Thyroid gland (tissue), 4 donors: ENCODE results near the gene NPAS2. TPM values are rescaled to one million over a fixed set of nuclear protein-coding genes. Genes with fewer than 3 reads are reported as not detected.

Source experiments
- DNase-seq, 2 donors: peaks; one replicate each; pipeline ENCODE4 v3.0.0-alpha.2; 2019
- H3K27ac ChIP-seq, 3 donors: fragments of 200-600 bp; sonication (generic); 1 replicate in 2 of 3; 2 replicates in 1 of 3; pipeline ENCODE4 v1.5.1; 2016 to 2019; ENCODE audit warnings: mild to moderate bottlenecking in 1 of 3, moderate library complexity in 1 of 3
- H3K27me3 ChIP-seq: fragments of 200-600 bp; sonication (generic); one replicate; pipeline ENCODE4 v1.5.1; 2019
- H3K36me3 ChIP-seq, 2 donors: fragments of 200-600 bp; sonication (generic); one replicate each; pipeline ENCODE4 v1.5.1; 2016 to 2019
- H3K4me1 ChIP-seq, 2 donors: fragments of 200-600 bp; sonication (generic); one replicate each; pipeline ENCODE4 v1.5.1; 2017 to 2019
- H3K4me3 ChIP-seq, 3 donors: fragments of 200-600 bp; sonication (generic); replicated peaks in 1 of 3; 1 replicate in 2 of 3; 2 replicates in 1 of 3; pipeline ENCODE4 v1.5.1; 2016; ENCODE audit warnings: mild to moderate bottlenecking in 1 of 3
- H3K9me3 ChIP-seq: fragments of 200-600 bp; sonication (generic); one replicate; pipeline ENCODE4 v1.5.1; 2017
- CTCF ChIP-seq, 6 experiments: fragments of 200-600 bp in 3 of 6; fragments of 450-650 bp in 3 of 6; sonication (generic) in 3 of 6; IDR thresholded peaks; one replicate each; pipeline ENCODE4 v1.5.1; 2016 to 2019; ENCODE audit warnings: antibody characterized with exemption in 6 of 6, mild to moderate bottlenecking in 2 of 6, inconsistent platforms in 1 of 6, moderate library complexity in 1 of 6
- POLR2A ChIP-seq, 2 donors: fragments of 450-650 bp; IDR thresholded peaks; one replicate each; pipeline ENCODE4 v1.6.1; 2017; ENCODE audit warnings: antibody characterized with exemption in 2 of 2, mild to moderate bottlenecking in 2 of 2, moderate library complexity in 1 of 2
- WGBS, 2 donors: methylation state at CpG; one replicate each; pipeline ENCODE4 v1.1.5; 2017; 5-methylcytosine and 5-hydroxymethylcytosine counted together
- intact Hi-C: fragments of 100-400 bp; cut with DNase I; formaldehyde crosslinking; loops from one replicate; pipeline ENCODE4 v1.15.1; 2023
- total RNA-seq, 4 donors: library from RNA; depleted of rRNA; stranded (reverse); fragments of >200 nt; gene quantifications; one replicate each; pipeline ENCODE4 v1.2.3, GENCODE V29; 2016

NPAS2 gene
- total RNA-seq, 4 donors from 2014 or later = 12.7 to 22.8 (median 16.1) TPM

GRCh38 chr2:100778637-100779450, 41.1 kb upstream of the NPAS2 start:
- WGBS, 2 donors = 86 to 90% methylated on average over 12 of the region's 12 CpGs
- Histone ChIP-seq H3K27ac (no peak overlapping the region), H3K9me3 (no peaks in the 10 kb centered on the region), H3K27me3 (no peaks in the 10 kb centered on the region), H3K4me3 (no peak overlapping the region), H3K4me1 (peaks cover 4 to 7% of the 10 kb centered on the region in 2 donors), H3K36me3 (no peaks in the 10 kb centered on the region)
- intact Hi-C loops = no loop called here
- no peak for TF ChIP-seq CTCF (IDR thresholded peaks at IDR 0.05)
- TF ChIP-seq POLR2A (IDR thresholded peaks at IDR 0.05) = no peak
- DNase-seq = no peak

- peaks cover 8 to 17% of the 10 kb centered on the region in 2 donors for H3K4me1 ChIP-seq
- no peak overlapping the region for H3K4me3 ChIP-seq
- 96% methylated on average over 3 of the region's 3 CpGs for WGBS, 2 donors
- H3K36me3 ChIP-seq = no peaks in the 10 kb centered on the region
- H3K27me3 ChIP-seq = no peaks in the 10 kb centered on the region
- H3K9me3 ChIP-seq = no peaks in the 10 kb centered on the region
- no peak overlapping the region for H3K27ac ChIP-seq
- no peak for DNase-seq
- TF ChIP-seq POLR2A (IDR thresholded peaks at IDR 0.05) (no peak), CTCF (IDR thresholded peaks at IDR 0.05) (no peak)
- intact Hi-C loops = no loop called here
Measured at GRCh38 chr2:100779908-100780202, 40.1 kb upstream of the NPAS2 start.

- 75 to 82% methylated on average over 8 of the region's 8 CpGs for WGBS, 2 donors
- Histone ChIP-seq H3K27me3 (no peaks in the 10 kb centered on the region), H3K27ac (no peak overlapping the region), H3K9me3 (no peaks in the 10 kb centered on the region), H3K4me1 (peaks cover 12 to 22% of the 10 kb centered on the region in 2 donors), H3K4me3 (no peak overlapping the region), H3K36me3 (no peaks in the 10 kb centered on the region)
- no peak for DNase-seq
- TF ChIP-seq CTCF (IDR thresholded peaks at IDR 0.05) = no peak
- TF ChIP-seq POLR2A (IDR thresholded peaks at IDR 0.05) = no peak
- intact Hi-C loops = no loop called here
Measured at GRCh38 chr2:100780203-100781008, 39.5 kb upstream of the NPAS2 start.

- no peak for DNase-seq
- no peak overlapping the region for H3K4me3 ChIP-seq
- intact Hi-C loops = no loop called here
- H3K27me3 ChIP-seq = no peaks in the 10 kb centered on the region
- WGBS, 2 donors = 89 to 91% methylated on average over 1 of the region's 1 CpG
- H3K27ac ChIP-seq = no peak overlapping the region
- H3K4me1 ChIP-seq = peaks cover 17 to 28% of the 10 kb centered on the region in 2 donors
- TF ChIP-seq POLR2A (IDR thresholded peaks at IDR 0.05) (no peak), CTCF (IDR thresholded peaks at IDR 0.05) (no peak)
- no peaks in the 10 kb centered on the region for H3K36me3 ChIP-seq
- no peaks in the 10 kb centered on the region for H3K9me3 ChIP-seq
Measured at GRCh38 chr2:100781009-100781325, 39.0 kb upstream of the NPAS2 start.
